GM23248 (cell line): ENCODE measurements around the gene SH3BP2.

Experiments
- EZH2 ChIP-seq: fragments of 200-600 bp; sonication (generic); IDR thresholded peaks from 2 replicates; pipeline ENCODE4 v1.6.1; 2018; ENCODE audit warnings: antibody characterized with exemption, mild to moderate bottlenecking; ENCODE audit not compliant: insufficient read depth, poor library complexity, severe bottlenecking
- EZH2phosphoT487 ChIP-seq: fragments of 200-600 bp; sonication (generic); IDR thresholded peaks from 2 replicates; pipeline ENCODE4 v1.6.1; 2018; ENCODE audit warnings: antibody characterized with exemption, moderate library complexity, mild to moderate bottlenecking, low read depth; ENCODE audit not compliant: insufficient read depth

DNA sequence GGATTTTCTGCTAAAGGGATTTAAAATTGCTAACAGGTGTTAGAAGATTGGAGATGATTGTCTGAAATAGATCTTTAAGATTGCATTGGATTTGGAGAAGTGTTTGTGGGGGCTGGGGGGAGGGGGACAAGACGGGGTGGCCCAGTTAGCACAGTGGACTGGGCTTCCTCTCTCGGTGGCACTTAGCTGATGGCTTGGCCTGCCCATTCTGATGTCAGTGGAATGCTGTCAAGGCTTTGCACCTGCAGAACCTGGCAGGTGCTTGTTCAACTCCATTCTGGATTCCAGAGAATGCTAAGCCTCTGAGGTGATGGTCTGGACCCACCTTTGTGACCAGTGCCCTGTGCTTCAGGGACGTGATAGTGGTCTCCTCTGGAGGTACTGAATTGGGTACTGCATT, 94.5 kb downstream of the SH3BP2 start:
- TF ChIP-seq EZH2 = no peak
- no peak for TF ChIP-seq EZH2phosphoT487
